ENCODE measurements around the gene KLHL29.
"Not testable (repeated sequence)": the region's sequence is repeated elsewhere in the genome, so short reads cannot be mapped to it uniquely, and the experiment has no call there.

DNA sequence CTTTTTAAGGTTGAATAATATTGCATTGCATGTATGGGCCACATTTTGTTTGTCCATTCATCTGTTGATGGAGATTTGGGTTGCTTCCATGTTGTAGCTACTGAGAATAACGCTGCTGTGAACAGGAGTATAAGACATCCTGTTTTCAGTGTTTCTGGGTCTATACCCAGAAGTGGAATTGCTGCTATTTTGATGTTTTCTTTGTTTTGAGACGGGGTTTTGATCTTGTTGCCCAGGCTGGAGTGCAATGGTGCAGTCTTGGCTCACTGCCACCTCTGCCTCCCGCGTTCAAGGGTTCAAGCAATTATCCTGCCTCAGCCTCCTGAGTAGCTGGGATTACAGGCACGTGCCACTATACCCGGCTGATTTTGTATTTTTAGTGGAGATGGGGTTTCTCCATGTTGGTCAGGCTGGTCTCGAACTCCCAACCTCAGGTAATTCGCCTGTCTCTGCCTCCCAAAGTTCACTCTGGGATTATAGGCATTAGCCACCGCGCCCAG lies 6.3 kb downstream of the KLHL29 start:
- TF ChIP-seq, protein P1, sequence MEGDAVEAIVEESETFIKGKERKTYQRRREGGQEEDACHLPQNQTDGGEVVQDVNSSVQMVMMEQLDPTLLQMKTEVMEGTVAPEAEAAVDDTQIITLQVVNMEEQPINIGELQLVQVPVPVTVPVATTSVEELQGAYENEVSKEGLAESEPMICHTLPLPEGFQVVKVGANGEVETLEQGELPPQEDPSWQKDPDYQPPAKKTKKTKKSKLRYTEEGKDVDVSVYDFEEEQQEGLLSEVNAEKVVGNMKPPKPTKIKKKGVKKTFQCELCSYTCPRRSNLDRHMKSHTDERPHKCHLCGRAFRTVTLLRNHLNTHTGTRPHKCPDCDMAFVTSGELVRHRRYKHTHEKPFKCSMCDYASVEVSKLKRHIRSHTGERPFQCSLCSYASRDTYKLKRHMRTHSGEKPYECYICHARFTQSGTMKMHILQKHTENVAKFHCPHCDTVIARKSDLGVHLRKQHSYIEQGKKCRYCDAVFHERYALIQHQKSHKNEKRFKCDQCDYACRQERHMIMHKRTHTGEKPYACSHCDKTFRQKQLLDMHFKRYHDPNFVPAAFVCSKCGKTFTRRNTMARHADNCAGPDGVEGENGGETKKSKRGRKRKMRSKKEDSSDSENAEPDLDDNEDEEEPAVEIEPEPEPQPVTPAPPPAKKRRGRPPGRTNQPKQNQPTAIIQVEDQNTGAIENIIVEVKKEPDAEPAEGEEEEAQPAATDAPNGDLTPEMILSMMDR (conservative IDR thresholded peaks at IDR 0.05; ENCODE audit: low read depth, low read length) = not testable (repeated sequence)
- not testable (repeated sequence) for TF ChIP-seq EZH2 (IDR thresholded peaks at IDR 0.05; ENCODE audit: borderline replicate concordance, low read depth, low read length, poor library complexity, severe bottlenecking)
